Upper lobe of left lung (tissue), 4 donors: Measurements from ENCODE around the gene SEC61A1.

Experiments
- CTCF ChIP-seq, 6 experiments: fragments of 450-650 bp in 4 of 6; fragments of 200-600 bp in 2 of 6; sonication (generic) in 2 of 6; IDR thresholded peaks; one replicate each; pipeline ENCODE4 v1.5.1; 2016 to 2019; ENCODE audit warnings: antibody characterized with exemption in 6 of 6
- POLR2A ChIP-seq, 4 donors: fragments of 450-650 bp; IDR thresholded peaks; one replicate each; pipeline ENCODE4 v1.5.1; 2016 to 2017; ENCODE audit warnings: antibody characterized with exemption in 4 of 4, mild to moderate bottlenecking in 2 of 4
- POLR2AphosphoS5 ChIP-seq, 2 donors: sonication (generic); formaldehyde crosslinking; IDR thresholded peaks; one replicate each; pipeline ENCODE4 v1.5.1; 2017; ENCODE audit warnings: antibody characterized with exemption in 2 of 2

GRCh38 chr3:128006061-128007032, 45.9 kb upstream of the SEC61A1 start:
- TF ChIP-seq POLR2AphosphoS5 (IDR thresholded peaks at IDR 0.05) (no peak), CTCF (IDR thresholded peaks at IDR 0.05) (no peak), POLR2A (IDR thresholded peaks at IDR 0.05) (no peak)
